HK-2 (cell line): ENCODE data around the gene SH2D6.
"Not testable (repeated sequence)": the region's sequence is repeated elsewhere in the genome, so short reads cannot be mapped to it uniquely, and the experiment has no call there.

Source experiments
- DNase-seq: peaks from one replicate; pipeline ENCODE4 v3.0.0-alpha.2; 2018; ENCODE audit not compliant: unreplicated experiment

Gene SH2D6

GRCh38 chr2:85418132-85419008 is at the start of gene SH2D6:
Gene SH2D6 (plus strand): TSS chr2:85418714. CDS start chr2:85429466, 10,752 bp downstream.
- DNase-seq, result peak; percentile 82

- no peak for DNase-seq
Observed at GRCh38 chr2:85368921-85369320, 49.6 kb upstream of the SH2D6 start.

GRCh38 chr2:85369500-85369899 is 49.0 kb upstream of the SH2D6 start:
- DNase-seq, result no peak

DNA sequence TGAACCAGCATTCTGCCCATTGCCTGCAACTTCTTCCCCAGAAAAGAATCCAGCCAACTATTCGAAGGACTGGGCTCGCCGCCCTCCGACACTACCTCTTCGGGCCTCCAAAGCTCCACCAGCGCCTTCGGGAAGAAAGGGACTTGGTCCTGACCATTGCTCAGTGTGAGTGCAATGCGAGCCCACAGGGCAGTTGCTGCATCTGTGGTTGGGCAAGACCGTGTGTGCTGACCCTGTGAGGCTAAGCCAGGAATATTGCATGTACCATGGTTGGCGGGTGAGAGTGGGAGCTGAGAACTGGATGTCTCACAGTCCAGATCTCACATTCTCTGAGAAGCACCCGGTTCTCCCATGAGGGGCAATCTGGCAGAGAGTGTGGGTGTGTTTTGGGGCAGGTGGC is 47.5 kb upstream of the SH2D6 start:
- no peak for DNase-seq

DNA sequence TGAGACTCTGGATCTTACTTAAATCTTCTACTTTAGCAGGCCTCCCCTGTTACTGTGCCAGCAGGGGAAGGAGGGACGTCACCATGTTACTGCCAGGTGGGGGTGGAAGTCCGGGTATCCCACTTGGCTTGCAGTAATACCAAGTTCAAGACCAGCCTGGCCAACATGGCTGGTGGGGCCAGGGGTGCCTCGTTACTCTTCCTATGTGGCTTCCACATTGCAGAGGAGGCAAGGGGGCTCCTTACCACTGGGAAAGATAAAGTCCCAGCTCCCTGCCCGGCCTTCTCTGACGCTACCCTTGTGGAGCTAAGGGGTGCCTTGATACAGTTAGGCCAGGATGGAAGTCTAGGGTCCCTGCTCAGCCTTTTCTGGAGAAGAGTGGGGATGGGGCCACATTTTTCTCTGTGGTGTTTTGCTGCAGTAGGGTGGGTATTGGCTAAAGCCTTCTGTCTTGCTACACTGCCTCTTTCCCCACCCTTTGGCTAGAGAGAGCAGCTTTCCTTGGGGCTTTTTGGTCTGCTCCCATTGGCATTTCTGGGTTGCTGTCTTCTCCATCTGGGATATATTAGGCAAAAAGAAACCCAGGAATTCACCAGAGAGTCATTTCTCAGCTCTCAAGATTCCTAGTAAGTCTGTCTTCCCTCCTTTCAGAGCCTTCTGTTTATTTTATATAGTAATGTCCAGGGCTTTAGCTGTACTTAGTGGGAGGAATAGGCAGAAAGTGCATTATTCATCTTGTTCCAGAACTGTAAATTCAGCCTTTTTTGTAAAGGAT is 42.0 kb upstream of the SH2D6 start:
- DNase-seq, result no peak

DNA sequence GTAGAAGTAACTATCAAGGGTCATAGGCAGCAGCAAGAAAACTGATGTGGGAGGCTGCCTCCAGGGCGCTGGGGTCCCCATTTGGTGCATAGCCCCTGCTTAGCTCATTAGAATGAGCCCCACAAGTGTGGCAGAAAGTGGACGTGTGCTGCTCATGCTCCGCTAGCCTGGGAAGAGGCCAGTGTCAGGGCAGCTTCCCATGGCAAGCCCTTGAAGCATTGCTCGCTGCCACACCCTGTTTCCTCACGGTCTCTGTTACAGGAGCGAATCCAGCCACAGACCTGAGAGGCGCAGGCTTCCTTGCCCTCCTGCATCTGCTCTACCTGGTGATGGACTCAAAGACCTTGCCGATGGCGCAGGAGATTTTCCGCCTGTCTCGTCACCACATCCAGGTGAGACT is 41.4 kb upstream of the SH2D6 start:
- no peak for DNase-seq

- DNase-seq, result no peak
Observed at GRCh38 chr2:85378257-85378656, 40.3 kb upstream of the SH2D6 start.

DNA sequence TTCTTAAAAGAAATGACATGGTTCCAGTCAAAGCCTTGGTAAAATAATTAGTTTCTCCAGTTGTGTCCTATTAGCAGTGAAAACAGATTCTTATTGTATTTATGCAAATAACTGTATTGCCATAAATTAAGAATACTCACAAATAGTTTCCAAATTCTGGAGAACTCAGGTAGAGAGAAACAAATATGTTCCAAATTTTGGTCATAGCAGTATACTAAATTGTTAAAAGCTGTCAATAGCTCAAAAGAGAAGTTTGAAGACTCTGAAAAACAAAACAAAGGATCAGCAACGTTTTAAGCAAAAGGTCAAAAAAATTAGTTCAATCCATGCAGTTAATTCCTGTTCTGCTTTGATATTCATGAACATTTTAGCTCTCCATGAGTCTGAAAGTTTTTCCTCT is 38.5 kb upstream of the SH2D6 start:
- DNase-seq, result no peak

GRCh38 chr2:85383151-85383550 is 35.4 kb upstream of the SH2D6 start:
- not testable (repeated sequence) for DNase-seq

DNA sequence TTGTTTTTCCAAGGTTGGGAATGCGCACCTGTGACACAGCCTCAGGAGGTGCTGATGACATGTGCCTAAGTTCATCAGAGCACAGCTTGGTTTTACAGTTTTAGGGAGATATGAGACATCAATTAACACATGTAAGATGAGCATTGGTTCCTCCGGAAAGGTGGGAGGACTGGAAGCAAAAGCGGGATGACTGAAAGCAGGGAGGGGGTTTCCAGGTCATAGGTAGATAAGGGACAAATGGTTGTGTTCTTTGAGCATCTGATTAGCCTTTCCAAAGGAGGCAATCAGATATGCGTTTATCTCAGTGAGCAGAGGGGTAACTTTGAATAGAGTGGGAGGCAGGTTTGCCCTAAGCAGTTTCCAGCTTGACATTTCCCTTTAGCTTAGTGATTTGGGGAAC is 34.7 kb upstream of the SH2D6 start:
- no peak for DNase-seq

DNA sequence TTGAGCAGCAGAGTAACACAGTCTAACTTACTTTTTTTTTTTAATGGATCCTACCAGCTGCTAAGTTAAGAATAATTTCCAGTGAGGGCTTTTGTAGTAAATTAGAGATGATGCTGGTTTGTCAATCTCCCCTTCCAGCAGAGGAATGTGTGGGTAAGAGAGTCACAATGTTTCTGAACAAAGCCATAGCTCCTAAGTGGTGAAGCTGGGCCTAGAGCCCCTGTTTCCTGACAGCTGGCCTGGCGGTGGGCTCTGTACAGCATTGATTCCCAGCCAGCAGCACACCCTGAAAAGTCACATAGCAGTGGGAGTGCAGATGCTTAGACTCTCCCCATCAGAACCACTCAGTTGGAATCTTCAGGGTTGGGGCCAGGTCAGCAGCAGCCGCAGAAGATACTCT is 32.8 kb upstream of the SH2D6 start:
- no peak for DNase-seq

DNA sequence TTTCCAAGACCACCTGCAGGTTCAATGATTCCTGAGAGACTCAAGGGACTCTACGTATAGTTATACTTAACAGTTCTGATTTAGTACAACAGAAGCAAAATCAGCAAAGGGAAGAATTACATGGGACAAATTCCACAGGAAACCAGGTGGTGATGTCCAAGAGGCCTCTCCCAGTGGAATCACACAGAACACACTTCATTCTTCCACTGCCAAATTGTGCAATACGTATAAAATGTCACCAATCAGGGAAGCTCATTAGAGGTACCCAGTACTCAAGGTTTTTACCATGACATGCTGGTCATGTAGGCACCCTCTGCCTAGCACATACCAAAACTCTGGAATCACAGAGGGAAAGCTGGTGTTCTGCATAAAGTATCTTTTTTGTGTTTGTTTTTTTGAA is 30.8 kb upstream of the SH2D6 start:
- no peak for DNase-seq

GRCh38 chr2:85388878-85389538 is 29.5 kb upstream of the SH2D6 start:
- no peak for DNase-seq

- no peak for DNase-seq
Observed at GRCh38 chr2:85390941-85391669, 27.4 kb upstream of the SH2D6 start.

- DNase-seq, result no peak
Observed at GRCh38 chr2:85393836-85394235, 24.7 kb upstream of the SH2D6 start.

GRCh38 chr2:85394261-85394681 is 24.2 kb upstream of the SH2D6 start:
- no peak for DNase-seq

DNA sequence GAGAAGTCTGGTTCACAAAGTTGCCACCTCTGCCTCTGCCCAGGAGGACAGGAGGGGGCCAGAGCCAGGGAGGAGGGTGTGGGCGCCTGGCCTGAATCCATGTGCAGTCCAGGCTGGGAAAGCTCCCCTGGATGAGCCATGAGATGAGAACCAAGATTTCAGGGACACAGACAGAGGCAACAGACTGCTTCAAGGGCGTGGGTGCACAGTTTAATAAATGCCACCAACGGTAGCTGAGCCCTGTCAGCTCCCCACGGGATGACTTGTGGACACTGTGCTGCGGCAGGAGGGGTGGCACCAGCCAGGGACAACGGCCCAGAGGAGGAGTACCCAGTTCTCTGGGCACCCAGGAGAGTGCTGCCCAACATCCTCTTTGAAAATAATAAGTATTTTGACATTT is 23.5 kb upstream of the SH2D6 start:
- no peak for DNase-seq

DNA sequence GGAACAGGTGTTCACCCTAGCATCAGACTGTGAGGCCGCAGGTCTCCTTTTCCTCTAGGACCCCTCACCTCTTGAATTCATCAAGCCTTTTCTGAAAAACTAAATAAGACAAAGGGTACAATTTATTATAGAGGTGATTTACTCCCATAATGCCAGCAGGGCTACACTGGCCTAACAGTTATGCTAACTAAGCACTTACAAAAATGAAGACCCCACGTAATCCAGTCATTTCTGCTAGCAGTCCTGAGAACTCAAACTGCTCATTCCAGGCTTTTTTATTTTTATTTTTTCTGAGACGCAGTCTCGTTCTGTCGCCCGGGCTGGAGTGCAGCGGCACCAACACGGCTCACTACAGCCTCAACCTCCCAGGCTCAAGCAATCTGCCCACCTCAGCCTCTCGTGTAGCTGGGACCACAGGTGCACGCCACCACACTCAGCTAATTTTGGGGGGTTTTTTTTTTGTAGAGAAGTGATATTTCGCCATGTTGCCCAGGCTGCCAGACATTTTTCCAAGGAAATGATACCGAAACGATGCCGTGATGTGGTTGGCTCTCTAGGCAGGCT is 22.5 kb upstream of the SH2D6 start:
- no peak for DNase-seq

GRCh38 chr2:85396531-85397470 is 21.7 kb upstream of the SH2D6 start:
- DNase-seq, result no peak

GRCh38 chr2:85397925-85398331 is 20.6 kb upstream of the SH2D6 start:
- DNase-seq, result no peak
